K562 (cell line): Measurements from ENCODE around the gene BTRC. TPM values are rescaled to one million over a fixed set of nuclear protein-coding genes. Genes with fewer than 3 reads are reported as not detected.

Source experiments
- BCL6 ChIP-seq: fragments of 250-450 bp; sonication (Bioruptor Pico); IDR thresholded peaks from 2 replicates; pipeline ENCODE4 v1.4.0; 2020
- CAMTA2 ChIP-seq: fragments of 250-450 bp; sonication (Bioruptor Pico); conservative IDR thresholded peaks from 2 replicates; pipeline ENCODE4 v1.5.1; 2022
- CREB5 ChIP-seq: fragments of 250-450 bp; sonication (Bioruptor Pico); IDR thresholded peaks from 2 replicates; pipeline ENCODE4 v1.5.0; 2020; ENCODE audit warnings: mild to moderate bottlenecking
- EZH2 ChIP-seq: IDR thresholded peaks from 2 replicates; pipeline ENCODE4 v1.6.1; 2012; ENCODE audit warnings: low read depth, mild to moderate bottlenecking, inconsistent platforms, low read length, borderline replicate concordance
- HES1 ChIP-seq: fragments of 450-650 bp; IDR thresholded peaks from 2 replicates; pipeline ENCODE4 v1.6.1; 2016; ENCODE audit warnings: low read depth, mild to moderate bottlenecking, moderate library complexity
- MECOM ChIP-seq: fragments of 250-450 bp; sonication (Bioruptor Pico); IDR thresholded peaks from 2 replicates; pipeline ENCODE4 v1.8.0; 2022; ENCODE audit warnings: inconsistent platforms
- SRF ChIP-seq, 2 experiments: fragments of 250-450, 450-650 bp in 1 of 2; sonication (Bioruptor Pico) in 1 of 2; sonication (generic) in 1 of 2; formaldehyde crosslinking; IDR thresholded peaks; 2 replicates each; pipeline versions ENCODE4 v1.5.0 to v1.5.1; 2020 to 2022; ENCODE audit warnings: mild to moderate bottlenecking in 1 of 2, missing genetic modification reagents in 1 of 2
- TBP ChIP-seq: optimal IDR thresholded peaks from 2 replicates; pipeline ENCODE3; 2011; ENCODE audit warnings: low read depth, low read length, improper control_type of control experiment
- YY1 ChIP-seq, 3 experiments: IDR thresholded peaks; 2 replicates each; pipeline ENCODE4 v1.6.1; 2011; ENCODE audit warnings: low read length in 2 of 3, mild to moderate bottlenecking in 2 of 3, moderate library complexity in 2 of 3, borderline replicate concordance in 1 of 3, control low read depth in 1 of 3, low read depth in 1 of 3; ENCODE audit not compliant: insufficient read depth in 3 of 3, insufficient replicate concordance in 2 of 3, control insufficient read depth in 1 of 3, insufficient read length in 1 of 3; ENCODE audit errors: extremely low read depth in 1 of 3
- ZBTB12 ChIP-seq: fragments of 250-450 bp; sonication (Bioruptor Pico); IDR thresholded peaks from 2 replicates; pipeline ENCODE4 v1.4.0; 2020
- ZKSCAN1 ChIP-seq: fragments of 150-350 bp; IDR thresholded peaks from 2 replicates; pipeline ENCODE4 v1.6.1; 2016; ENCODE audit warnings: low read depth, low read length
- ZNF384 ChIP-seq: IDR thresholded peaks from 2 replicates; pipeline ENCODE4 v1.6.1; 2012; ENCODE audit warnings: low read depth, low read length, improper control_type of control experiment
- ZNF639 ChIP-seq, 2 experiments: fragments of 200-800 bp in 1 of 2; sonication (Bioruptor generic) in 1 of 2; sonication (generic) in 1 of 2; formaldehyde crosslinking in 1 of 2; IDR thresholded peaks in 1 of 2; conservative IDR thresholded peaks in 1 of 2; 2 replicates each; pipeline versions ENCODE4 v1.5.0 to v1.6.1; 2016 to 2020; ENCODE audit warnings: missing compliant biosample characterization in 1 of 2, missing genetic modification characterization in 1 of 2, missing genetic modification reagents in 1 of 2
- polyA plus RNA-seq, 8 experiments: library from polyadenylated mRNA; depleted of rRNA in 4 of 8; stranded (reverse) in 5 of 8; unstranded in 3 of 8; fragments of >200 nt; fragmentation: Nextera tagmentation in 2 of 8; fragmentation: Illumina TruSeq in 1 of 8; extraction: Ambion mirVana in 2 of 8; extraction: Trizol in 1 of 8; gene quantifications; 2 replicates each; pipeline versions ENCODE4 v1.2.1 to v1.2.3, GENCODE V29; 2011 to 2014; ENCODE audit warnings: inconsistent platforms in 1 of 8, missing spikeins in 1 of 8
- total RNA-seq, 7 experiments: library from RNA; depleted of rRNA in 6 of 7; stranded (reverse); fragments of >200 nt in 6 of 7; fragmentation: Illumina TruSeq in 2 of 7; extraction: Trizol in 2 of 7; gene quantifications; 2 replicates each; pipeline versions ENCODE4 v1.2.1 to v1.2.3, GENCODE V29; 2011 to 2021; ENCODE audit warnings: low replicate concordance in 1 of 7
- TF ChIP-seq, protein P1 (sequence below): sonication (generic); formaldehyde crosslinking; IDR thresholded peaks from 2 replicates; pipeline ENCODE4 v1.8.0; 2022; ENCODE audit warnings: mild to moderate bottlenecking, missing genetic modification reagents
- TF ChIP-seq, protein P2 (sequence below), 2 experiments: fragments of 250-450 bp in 1 of 2; fragments of 450-650 bp in 1 of 2; sonication (Bioruptor Pico) in 1 of 2; IDR thresholded peaks; 2 replicates each; pipeline versions ENCODE4 v1.6.1 to v1.8.0; 2016 to 2021; ENCODE audit warnings: mild to moderate bottlenecking in 2 of 2, moderate library complexity in 2 of 2, missing compliant biosample characterization in 1 of 2, missing genetic modification characterization in 1 of 2

BTRC gene
- total and polyA plus RNA-seq, 9 of the 15 experiments (the other 6 are each of a cell fraction or from before 2014, with no cell fraction given) = 1.6 to 15.4 (median 7.0) TPM

DNA sequence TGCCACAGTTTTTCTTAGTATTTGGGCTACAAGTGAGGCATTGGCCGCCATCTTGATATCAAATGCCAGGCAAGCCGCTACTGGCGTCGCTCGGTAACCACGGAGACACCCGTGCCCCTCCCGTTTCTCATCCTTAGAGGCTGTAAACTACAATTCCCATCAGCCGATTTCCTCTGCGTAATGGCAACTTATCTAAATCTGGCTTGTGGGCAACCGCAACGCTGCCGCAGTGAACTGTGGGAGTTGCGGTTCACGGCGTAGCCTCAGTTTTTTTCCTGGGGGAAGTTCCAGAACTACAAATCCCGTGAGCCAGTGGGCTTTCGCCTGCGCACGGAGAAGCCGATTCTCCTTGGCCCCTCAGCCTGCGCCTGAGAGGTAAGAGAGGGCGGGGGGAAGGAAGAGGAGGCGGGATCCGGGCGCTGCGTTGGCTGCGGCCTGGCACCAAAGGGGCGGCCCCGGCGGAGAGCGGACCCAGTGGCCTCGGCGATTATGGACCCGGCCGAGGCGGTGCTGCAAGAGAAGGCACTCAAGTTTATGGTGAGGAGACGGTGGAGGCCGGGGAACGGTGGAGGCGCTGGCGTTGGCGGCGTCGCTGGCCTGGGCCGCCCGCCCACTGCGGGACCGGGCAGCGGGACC is at the start of gene BTRC (continued):
- TF ChIP-seq CREB5 (no peak), YY1 (IDR thresholded peaks at IDR 0.05; ENCODE audit: borderline replicate concordance in 1 of 3, control insufficient read depth in 1 of 3, extremely low read depth in 1 of 3, insufficient read depth in 3 of 3, insufficient read length in 1 of 3, insufficient replicate concordance in 2 of 3, low read depth in 1 of 3, low read length in 2 of 3) (peak; percentile 70 to 93 (median 89)), HES1 (no peak), ZBTB12 (CRISPR knock-in tag) (peak; percentile 81), SRF (CRISPR knock-in tag; IDR thresholded peaks at IDR 0.05) (peak in 1 of 2 experiments; percentile 22; a peak in 1 of 4 replicates), ZNF384 (peak; percentile 99), EZH2 (no peak), TBP (peak; percentile 28), ZNF639 (CRISPR knock-in tag; conservative IDR thresholded peaks at IDR 0.05 in 1 of 2, IDR thresholded peaks at IDR 0.05 in 1 of 2) (peak in 1 of 2 experiments; percentile 41; a peak in 1 of 4 replicates), BCL6 (peak; percentile 58; the same call in 1 of the 2 replicates), MECOM (CRISPR knock-in tag) (no peak), CAMTA2 (CRISPR knock-in tag) (no peak), ZKSCAN1 (peak; percentile 9; the same call in 1 of the 2 replicates)
- TF ChIP-seq, protein P1, sequence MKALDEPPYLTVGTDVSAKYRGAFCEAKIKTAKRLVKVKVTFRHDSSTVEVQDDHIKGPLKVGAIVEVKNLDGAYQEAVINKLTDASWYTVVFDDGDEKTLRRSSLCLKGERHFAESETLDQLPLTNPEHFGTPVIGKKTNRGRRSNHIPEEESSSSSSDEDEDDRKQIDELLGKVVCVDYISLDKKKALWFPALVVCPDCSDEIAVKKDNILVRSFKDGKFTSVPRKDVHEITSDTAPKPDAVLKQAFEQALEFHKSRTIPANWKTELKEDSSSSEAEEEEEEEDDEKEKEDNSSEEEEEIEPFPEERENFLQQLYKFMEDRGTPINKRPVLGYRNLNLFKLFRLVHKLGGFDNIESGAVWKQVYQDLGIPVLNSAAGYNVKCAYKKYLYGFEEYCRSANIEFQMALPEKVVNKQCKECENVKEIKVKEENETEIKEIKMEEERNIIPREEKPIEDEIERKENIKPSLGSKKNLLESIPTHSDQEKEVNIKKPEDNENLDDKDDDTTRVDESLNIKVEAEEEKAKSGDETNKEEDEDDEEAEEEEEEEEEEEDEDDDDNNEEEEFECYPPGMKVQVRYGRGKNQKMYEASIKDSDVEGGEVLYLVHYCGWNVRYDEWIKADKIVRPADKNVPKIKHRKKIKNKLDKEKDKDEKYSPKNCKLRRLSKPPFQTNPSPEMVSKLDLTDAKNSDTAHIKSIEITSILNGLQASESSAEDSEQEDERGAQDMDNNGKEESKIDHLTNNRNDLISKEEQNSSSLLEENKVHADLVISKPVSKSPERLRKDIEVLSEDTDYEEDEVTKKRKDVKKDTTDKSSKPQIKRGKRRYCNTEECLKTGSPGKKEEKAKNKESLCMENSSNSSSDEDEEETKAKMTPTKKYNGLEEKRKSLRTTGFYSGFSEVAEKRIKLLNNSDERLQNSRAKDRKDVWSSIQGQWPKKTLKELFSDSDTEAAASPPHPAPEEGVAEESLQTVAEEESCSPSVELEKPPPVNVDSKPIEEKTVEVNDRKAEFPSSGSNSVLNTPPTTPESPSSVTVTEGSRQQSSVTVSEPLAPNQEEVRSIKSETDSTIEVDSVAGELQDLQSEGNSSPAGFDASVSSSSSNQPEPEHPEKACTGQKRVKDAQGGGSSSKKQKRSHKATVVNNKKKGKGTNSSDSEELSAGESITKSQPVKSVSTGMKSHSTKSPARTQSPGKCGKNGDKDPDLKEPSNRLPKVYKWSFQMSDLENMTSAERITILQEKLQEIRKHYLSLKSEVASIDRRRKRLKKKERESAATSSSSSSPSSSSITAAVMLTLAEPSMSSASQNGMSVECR (CRISPR knock-in tag) = peak; percentile 48
- TF ChIP-seq, protein P2, sequence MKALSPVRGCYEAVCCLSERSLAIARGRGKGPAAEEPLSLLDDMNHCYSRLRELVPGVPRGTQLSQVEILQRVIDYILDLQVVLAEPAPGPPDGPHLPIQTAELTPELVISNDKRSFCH (CRISPR knock-in tag; IDR thresholded peaks at IDR 0.05) = no peak
- TF ChIP-seq, protein P2 (tag; IDR thresholded peaks at IDR 0.05) = no peak
